ENCODE results near the gene RASIP1.
"Not testable (repeated sequence)": the region's sequence is repeated elsewhere in the genome, so short reads cannot be mapped to it uniquely, and the experiment has no call there.

The RASIP1 gene

DNA sequence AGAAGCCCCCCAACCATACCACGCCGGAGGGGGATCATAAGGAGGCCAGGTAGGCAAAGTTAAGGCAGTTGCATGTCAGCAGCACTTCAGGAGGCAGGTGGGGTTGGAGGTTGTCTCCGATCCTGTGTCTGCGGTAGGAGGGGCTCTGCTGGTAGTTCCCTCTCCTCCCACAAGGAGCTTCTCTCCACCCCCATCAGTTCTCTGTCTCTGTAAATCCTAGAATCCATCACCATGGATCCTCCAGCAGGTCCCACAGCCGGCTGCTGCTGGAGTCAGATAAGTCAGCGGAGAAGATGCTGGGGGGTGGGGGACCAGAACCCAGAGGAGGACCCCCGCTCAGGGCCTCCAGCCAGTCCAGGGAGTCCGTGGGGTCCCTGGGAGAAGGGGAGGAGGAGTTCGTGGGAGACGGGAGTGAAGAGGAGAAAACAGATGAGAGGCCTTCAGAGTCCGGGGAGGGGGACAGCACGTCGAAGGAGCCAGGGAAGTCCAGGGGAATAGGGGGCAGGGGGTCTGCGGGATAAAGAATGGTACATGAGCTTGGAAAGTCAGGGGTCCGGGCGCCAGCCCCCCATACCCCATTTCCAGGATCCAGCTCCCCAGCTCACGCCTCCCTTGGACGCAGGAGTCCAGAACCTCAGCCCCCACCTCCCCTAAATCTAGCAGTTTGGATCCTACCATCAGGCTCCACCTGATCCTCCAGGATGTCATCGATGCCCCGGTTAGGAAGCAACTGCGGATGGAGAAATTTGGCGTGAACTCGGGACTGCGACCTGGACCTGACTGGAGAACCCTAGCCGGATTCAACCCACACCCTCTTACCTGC lies 27.2 kb downstream of the RASIP1 start:
- DNase-seq (ENCODE audit: low read depth, low spot score), result no peak

DNA sequence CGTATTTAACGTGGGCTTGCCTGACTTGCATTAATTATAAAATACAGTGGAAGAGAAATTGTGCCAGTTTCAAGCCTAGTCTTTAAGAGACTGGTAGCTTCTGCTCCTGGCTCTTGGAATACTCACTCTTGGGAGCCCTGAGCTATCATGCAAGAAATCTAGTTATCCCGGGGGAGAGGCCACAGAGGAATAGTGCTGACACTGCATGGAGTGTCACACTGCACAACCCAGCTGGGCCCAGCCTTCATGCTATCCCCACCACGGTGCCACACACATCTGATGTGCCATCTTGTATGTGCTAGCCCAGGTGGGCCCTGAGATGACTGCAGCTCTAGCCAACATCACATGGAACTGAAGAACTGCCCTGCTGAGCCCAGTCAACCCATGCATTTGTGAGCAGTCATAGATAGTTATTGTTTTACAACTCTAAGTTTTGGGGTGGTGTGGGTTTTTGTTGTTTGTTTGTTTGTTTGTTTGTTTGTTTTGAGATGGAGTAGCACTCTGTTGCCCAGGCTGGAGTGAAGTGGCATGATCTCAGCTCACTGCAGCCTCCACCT lies 29.2 kb downstream of the RASIP1 start:
- DNase-seq (ENCODE audit: low read depth, low spot score), result no peak

DNA sequence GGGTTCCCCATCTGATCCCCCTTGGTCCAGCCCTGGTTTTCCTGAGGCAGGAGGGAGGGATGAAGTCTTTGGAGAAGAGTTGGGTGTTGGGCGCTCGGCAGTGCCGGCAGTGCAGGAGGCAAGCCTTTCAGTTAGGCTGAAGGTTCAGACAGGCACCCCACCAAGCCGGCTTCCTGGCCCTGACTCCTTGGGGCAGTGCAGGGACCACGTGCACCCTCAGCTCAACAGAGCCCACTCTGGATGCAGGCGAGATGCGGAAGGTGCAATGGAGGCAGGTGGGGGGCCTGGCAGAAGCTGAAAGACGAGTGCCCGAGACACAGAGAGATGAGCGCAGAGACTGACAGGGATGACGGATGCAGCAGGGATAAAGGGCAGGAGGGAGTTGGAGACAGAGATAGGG lies 31.9 kb downstream of the RASIP1 start:
- DNase-seq (ENCODE audit: low read depth, low spot score), result no peak

DNA sequence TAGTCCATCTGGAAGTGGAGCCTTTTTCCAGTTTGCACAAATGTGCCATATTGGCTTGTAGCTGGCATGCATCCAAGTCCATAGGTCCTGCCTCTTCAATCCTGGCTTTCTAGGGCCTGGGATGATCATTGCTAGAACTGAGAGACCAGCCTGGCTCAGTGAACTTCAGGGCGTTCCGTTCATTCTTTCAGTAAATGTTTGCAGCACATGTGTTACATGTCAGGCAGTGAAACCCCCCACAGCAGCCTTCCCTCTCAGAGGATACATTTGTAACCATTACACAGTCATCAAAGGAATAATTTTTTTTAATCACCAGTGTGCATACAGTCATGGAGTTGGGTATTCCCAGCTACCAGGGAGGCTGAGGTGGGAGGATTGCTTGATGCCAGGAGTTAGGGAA lies 35.0 kb downstream of the RASIP1 start:
- DNase-seq (ENCODE audit: low read depth, low spot score), result no peak

DNA sequence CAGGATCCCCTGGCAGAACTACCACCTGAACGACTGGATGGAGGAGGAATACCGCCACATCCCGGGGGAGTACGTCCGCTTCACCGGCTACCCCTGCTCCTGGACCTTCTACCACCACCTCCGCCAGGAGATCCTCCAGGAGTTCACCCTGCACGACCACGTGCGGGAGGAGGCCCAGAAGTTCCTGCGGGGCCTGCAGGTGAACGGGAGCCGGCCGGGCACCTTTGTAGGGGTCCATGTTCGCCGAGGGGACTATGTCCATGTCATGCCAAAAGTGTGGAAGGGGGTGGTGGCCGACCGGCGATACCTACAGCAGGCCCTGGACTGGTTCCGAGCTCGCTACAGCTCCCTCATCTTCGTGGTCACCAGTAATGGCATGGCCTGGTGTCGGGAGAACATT lies 37.1 kb downstream of the RASIP1 start:
- DNase-seq (ENCODE audit: low read depth, low spot score), result no peak

DNA sequence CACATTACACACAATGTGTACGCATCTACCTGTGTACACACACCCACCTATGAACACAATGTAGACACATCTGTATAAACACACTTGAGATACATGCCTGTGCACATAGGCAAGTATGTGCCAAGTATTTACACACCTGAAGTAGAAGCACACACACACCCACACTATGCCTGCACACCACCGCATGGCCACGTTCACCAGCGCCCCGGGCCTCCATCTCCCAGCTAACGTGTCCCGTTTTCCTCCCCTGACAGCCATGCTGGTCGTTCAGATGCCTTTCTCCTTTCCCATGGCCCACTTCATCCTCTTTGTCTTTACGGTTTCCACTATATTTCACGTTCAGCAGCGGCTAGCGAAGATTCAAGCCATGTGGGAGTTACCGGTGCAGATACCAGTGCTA lies 37.7 kb downstream of the RASIP1 start:
- no peak for DNase-seq (ENCODE audit: low read depth, low spot score)

DNA sequence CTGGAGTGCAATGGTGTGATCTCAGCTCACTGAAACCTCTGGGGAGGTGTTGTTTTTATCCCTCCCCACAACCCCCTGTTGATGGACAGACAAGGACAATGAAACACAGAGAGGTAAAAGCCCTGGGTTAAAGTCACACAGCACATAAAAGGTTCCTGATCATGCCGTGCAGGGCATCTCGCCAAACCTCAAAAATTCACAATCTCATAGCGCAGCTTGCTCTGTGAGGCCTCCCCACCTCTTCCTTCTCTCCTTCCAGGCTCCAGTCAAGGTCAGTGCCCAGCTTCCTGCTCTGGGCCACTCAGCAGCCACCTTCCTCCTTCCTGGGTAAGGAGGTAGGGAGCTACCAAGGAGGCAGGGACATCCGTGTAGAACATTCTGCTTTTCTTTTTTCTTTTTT lies 42.4 kb downstream of the RASIP1 start:
- DNase-seq (ENCODE audit: low read depth, low spot score), result no peak

DNA sequence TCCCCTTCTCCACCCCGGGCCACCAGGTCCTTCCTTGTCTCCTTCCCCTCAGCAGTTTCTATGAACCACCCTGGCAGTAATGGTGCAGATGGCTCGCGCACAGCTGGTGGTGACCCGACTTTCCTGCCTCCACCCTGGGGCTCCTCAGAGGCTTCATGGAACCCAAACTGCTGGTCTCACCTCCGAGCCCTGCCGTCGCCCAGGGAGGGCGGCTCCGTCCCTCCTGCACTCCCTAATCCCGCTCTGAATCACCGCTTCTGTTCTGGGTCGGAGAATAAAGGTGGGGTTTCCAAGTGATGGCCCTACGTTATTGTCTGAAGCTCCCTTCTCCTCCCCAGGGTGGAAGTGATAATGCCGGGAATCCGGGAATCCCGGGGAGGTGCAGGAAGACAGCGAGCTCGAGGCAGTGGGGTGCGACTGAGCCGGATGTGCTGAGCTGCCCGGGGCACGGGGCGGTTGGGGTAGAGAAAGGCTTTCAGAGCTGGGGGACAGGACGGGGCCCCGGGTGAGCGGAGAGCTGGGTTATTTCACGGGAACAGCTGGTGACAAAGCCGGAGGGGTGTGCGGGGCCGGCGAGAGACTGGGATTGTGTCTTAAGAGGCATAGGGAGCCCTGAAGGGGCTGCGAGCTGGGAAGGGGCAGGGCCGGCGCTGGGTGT lies 43.9 kb downstream of the RASIP1 start:
- no peak for DNase-seq (ENCODE audit: low read depth, low spot score)

DNA sequence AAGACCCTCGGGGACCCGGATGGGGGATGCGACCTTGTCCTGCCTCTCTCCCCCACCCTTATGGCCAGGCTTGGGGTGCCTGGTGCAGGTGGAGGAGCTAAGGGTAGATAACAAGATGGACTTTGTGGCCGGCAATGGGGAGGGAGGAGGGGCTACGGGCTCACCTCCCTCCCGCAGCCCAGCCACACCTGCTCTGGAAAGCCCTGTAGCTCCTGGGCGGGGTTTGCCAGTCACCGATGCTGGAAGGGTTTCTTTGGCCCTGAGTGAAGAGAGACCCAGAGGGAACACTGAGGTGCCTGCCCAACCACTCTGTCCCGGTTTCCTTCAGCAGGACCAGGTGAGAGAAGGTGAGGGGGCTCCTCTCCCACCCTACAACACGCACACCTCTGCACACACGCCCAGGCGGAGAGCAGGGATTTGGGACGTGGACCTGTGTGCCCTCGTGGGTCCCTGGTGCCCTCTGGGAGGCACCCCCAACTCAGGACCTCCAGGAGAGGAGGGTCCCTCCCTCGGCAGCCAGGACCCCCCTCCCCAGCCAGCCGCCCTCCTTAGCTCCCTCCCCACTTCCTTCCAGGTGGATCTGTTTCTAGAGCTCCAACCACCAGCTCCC lies 44.6 kb downstream of the RASIP1 start, which contains the start of gene FUT2:
FUT2 (plus strand) TSS at position 229 of the 610 bp plus-strand sequence. CDS start 6,986 bp downstream, outside the sequence.
- no peak for DNase-seq (ENCODE audit: low read depth, low spot score)

DNA sequence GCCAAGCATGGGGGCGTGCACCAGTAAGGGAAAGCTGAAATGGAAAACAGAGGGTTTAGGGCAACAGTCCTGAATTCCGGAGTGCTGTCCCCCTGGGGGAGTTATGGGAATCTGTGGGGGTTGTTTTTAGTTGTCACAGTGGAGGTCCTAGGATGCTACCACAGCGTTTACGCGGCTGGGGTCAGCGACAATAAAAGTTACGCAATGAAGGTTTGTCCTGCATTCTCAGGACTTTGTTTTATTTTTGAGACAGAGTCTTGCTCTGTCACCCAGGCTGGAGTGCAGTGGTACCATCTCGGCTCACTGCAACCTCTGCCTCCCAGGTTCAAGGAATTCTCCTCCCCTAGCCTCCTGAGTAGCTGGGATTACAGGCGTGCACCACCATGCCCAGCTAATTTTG lies 46.8 kb downstream of the RASIP1 start:
- not testable (repeated sequence) for DNase-seq (ENCODE audit: low read depth, low spot score)

DNA sequence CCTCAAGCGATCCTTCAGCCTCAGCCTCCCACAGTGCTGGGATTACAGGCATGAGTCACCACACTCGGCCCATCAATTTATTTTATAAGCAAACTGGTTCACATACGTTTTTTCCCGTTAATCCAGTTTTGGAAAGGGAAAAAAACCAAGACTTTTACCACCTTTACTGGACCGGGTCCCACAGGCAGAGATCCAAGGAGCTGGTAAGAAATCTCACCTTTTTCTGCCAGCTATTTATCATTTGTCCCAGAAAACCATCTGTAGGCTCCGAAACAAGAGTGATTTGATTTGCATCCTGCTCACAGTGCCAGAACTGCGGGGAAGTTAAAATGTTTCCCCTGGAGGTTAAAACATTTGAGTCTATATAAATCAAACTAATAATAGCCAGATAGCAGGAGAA lies 51.0 kb downstream of the RASIP1 start:
- DNase-seq (ENCODE audit: low read depth, low spot score), result no peak

DNA sequence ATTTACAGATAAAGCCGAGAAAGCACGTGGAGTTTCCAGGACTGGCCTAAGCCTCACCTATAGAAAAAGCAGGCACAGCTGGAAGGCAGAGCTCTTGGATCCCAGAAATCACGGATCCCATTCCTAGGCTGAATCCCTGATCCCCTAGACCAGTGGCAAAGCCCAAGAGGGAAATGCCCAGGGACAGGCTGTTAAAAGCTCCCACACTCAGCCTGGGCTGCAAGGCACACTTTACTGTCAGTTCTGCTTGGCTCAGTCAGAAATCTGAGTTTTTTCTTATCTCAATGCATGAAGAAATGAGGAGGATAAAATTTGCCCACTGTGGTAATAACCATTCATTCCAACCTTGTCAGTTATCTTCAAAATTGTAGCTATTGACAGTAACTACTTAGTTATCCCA lies 52.6 kb downstream of the RASIP1 start:
- no peak for DNase-seq (ENCODE audit: low read depth, low spot score)

DNA sequence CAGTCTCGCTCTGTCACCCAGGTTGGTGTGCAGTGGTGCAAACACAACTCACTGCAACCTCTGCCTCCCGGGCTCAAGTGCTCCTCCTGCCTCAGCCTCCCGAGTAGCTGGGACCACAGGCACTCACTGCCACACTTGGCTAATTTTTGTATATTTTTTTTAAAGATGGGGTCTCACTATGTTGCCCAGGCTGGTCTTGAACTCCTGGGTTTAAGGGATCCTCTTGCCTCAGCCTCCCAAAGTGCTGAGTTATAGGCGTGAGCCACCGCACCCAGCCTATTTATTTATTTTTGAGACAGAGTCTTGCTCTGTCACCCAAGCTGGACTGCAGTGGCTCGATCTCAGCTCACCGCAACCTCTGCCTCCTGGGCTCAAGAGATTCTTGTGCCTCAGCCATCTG lies 53.8 kb downstream of the RASIP1 start:
- not testable (repeated sequence) for DNase-seq (ENCODE audit: low read depth, low spot score)

DNA sequence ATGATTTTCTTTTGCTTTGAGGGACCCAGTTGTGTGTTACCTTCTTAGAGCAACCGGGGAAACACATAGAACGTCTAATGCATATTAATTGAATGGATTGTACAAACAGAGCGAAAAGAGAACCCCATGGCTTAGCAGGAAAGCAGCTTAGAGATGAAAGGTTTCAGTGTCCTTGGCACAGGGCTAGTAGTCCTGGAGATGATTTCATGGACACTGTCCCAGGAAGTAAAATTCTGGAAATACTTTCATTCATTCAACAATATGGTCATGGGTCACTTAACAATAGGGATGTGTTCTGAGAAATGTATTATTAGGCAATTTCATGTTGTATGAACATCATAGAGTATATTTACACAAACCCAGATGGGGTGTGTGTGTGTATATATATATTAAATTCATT lies 54.3 kb downstream of the RASIP1 start:
- DNase-seq (ENCODE audit: low read depth, low spot score), result no peak

DNA sequence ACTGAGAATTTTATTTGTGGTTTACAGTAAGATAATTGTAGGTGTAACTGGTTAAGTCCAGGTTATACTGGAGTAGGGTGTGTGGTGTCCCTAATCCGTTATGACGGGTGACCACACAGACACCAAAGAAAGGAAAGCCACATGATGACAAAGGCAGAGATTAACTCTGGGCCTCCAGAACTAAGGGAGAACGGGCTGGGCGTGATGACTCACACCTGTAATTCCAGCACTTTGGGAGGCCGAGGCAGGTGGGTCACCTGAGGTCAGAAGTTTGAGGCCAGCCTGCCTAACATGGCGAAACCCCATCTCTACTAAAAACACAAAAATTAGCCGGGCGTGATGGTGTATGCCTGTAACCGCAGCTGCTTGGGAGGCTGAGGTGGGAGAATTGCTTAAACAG lies 54.8 kb downstream of the RASIP1 start:
- DNase-seq (ENCODE audit: low read depth, low spot score), result no peak

DNA sequence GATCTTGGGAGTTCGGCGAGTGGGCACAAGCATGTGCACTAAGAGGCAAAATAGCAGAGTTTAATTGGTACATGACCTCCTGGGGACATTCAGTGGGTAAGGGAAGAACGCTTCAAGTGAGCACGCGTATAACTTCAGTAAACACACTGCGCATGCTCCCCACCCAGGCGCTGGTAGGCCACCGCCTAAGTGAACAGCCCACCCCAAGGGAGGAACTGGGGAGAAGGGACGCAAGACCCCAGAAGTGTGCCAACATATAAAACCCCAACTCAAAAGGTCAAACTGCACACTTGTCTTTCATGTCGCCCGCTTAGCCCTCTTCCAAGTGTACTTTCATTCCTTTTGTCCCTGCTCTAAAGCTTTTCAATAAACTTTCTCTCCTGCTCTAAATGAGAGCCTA lies 57.1 kb downstream of the RASIP1 start:
- no peak for DNase-seq (ENCODE audit: low read depth, low spot score)

DNA sequence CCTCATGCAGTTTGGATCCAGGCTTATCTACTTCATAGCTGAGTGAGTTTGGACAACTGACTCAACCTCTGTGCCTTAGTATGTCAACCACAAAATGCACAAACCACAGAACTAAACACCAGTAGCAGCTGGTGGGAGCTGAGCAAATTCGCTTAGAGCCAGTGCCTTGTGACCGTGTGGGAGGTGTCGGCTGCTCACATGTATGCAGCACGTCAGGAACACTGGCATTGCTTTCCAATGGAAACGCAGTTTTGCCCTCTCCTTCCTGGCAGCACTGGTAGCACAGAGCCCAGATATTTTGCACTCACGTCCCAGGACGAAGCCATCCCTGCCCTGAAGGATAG lies 59.3 kb downstream of the RASIP1 start:
- no peak for DNase-seq (ENCODE audit: low read depth, low spot score)

DNA sequence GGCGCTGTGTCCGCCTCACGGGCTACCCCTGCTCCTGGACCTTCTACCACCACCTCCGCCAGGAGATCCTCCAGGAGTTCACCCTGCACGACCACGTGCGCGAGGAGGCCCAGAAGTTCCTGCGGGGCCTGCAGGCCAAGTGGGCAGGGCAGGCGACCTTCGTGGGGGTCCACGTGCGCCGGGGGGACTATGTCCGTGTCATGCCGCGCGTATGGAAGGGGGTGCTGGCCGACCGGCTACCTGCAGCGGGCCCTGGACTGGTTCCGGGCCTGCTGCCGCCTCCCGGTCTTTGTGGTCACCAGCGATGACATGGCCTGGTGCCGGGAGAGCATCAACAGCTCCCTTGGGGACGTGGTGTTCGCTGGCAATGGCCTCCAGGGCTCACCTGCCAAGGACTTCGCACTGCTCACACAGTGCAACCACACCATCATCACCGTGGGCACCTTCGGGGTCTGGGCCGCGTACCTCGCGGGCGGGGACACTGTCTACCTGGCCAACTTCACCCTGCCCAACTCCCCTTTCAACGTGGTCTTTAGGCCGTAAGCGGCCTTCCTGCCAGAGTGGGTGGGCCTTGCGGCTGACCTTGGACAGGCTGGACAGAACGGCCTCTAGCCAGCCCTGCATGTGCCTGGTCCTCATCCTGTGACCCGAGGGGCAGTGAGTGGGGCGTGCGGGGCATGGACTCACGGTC lies 59.8 kb downstream of the RASIP1 start:
- DNase-seq (ENCODE audit: low read depth, low spot score), result no peak

DNA sequence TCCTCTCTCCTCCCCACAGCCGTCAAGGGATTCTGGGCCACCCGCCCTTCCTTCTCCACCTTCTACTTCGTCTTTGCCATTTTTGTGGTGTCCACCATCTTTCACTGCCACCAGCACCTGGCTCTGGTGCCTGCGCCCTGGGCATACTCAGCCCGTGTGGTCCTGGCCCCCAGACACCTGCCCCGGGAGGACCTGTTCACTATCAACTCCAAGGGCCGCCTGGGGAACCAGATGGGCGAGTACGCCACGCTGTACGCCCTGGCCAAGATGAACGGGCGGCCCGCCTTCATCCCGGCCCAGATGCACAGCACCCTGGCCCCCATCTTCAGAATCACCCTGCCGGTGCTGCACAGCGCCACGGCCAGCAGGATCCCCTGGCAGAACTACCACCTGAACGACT lies 60.4 kb downstream of the RASIP1 start:
- not testable (repeated sequence) for DNase-seq (ENCODE audit: low read depth, low spot score)

DNA sequence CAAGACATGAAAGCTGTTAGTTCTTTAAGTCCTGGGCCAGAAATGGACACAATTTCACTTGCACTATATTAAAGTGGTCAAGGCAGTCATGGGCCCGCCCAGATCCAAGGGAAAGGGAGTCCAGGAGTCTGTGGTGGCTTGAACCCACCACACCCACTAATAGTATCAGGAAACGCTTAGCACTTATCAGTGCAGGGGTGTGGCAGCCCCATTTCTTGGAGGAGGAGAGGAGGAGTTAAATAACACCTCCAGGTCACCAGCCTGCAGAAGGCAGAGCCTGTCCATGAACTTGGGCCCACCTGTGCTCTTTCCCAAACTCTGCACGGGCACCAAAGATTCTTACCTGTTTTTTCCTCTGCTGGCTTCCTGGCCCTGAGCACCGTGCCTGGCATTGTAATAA lies 62.2 kb downstream of the RASIP1 start:
- DNase-seq (ENCODE audit: low read depth, low spot score), result no peak

DNA sequence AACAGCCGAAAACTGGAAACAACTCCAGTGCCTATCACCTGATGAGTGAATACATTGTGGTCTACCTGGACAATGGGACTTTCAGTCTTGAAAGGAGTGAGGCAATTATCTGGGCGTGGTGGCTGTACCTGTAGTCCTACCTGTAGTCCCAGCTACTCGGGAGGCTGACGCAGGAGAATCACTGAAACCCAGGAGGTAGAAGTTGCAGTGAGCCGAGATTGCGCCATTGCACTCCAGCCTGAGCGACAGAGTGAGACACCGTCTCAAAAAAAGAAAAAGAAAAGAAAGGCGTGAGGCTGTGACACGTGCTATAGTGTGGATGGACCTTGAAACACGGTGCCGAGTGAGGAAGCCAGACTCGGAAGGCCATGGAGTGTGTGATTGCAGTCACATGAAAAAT lies 63.5 kb downstream of the RASIP1 start:
- no peak for DNase-seq (ENCODE audit: low read depth, low spot score)

DNA sequence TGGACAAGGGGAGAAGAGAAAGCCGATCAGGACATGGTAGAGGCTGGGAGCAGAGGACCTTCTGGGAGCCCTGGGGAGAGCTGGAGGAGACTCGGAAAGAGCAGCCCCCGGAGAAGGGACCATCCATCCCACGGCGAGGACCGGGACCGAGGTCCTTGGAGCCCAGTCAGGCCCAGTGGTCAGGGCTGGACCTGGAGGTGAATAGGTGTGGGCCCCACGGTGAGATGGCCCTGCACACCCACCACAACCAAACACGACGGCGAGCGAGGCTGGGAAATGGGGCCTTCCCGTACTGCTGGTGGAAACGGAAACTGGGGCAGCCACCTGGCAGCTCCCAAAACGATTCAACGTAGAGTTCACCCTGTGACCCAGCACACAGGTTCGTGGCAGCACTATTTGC lies 63.9 kb downstream of the RASIP1 start:
- no peak for DNase-seq (ENCODE audit: low read depth, low spot score)

Measured in activated naive CD8-positive, alpha-beta T cell treated with anti-CD3 and anti-CD28 coated beads, Interleukin-2, amount 50 U/mL, for 16 hours (primary cell).